SU-DHL-6 (cell line): ENCODE results near the gene TRPV4.

Source experiments
- H2AFZ ChIP-seq: fragments of 200-600 bp; sonication (generic); 2 replicates; pipeline ENCODE4 v1.6.1; 2014; ENCODE audit warnings: low read depth, mild to moderate bottlenecking, moderate library complexity, mixed read lengths, antibody characterized with exemption, low read length; ENCODE audit not compliant: severe bottlenecking
- H3F3A ChIP-seq: fragments of 200-600 bp; shearing (Covaris generic); 2 replicates; pipeline ENCODE4 v1.6.0; 2016; ENCODE audit warnings: antibody characterized with exemption, mild to moderate bottlenecking; ENCODE audit not compliant: insufficient read depth
- H3K27ac ChIP-seq: fragments of 200-600 bp; sonication (generic); 2 replicates; pipeline ENCODE4 v1.5.1; 2016; ENCODE audit warnings: low read depth, mild to moderate bottlenecking, low read length, moderate library complexity, mixed read lengths
- H3K27me3 ChIP-seq: fragments of 200-600 bp; sonication (generic), shearing (Covaris generic); 2 replicates; pipeline ENCODE4 v1.6.0; 2014; ENCODE audit warnings: mild to moderate bottlenecking, low read length
- H3K36me3 ChIP-seq: fragments of 200-600 bp; sonication (generic); 2 replicates; pipeline ENCODE4 v1.6.1; 2014; ENCODE audit warnings: mild to moderate bottlenecking, low read length, mixed read lengths
- H3K4me2 ChIP-seq: fragments of 300-600, 200-600 bp; shearing (Covaris generic), sonication (generic); 2 replicates; pipeline ENCODE4 v1.6.0; 2014; ENCODE audit warnings: low read length, low read depth, mild to moderate bottlenecking; ENCODE audit not compliant: poor library complexity, severe bottlenecking
- H3K4me3 ChIP-seq: fragments of 200-600 bp; sonication (generic); 2 replicates; pipeline ENCODE4 v1.5.1; 2014; ENCODE audit warnings: antibody characterized with exemption, low read length, mild to moderate bottlenecking, mixed read lengths; ENCODE audit not compliant: insufficient read depth, poor library complexity, severe bottlenecking
- H3K79me2 ChIP-seq: fragments of 200-600 bp; sonication (generic); 2 replicates; pipeline ENCODE4 v1.6.1; 2014; ENCODE audit warnings: mild to moderate bottlenecking, low read length, moderate library complexity; ENCODE audit not compliant: insufficient read depth
- H3K9ac ChIP-seq: fragments of 200-600 bp; sonication (generic); 2 replicates; pipeline ENCODE4 v1.7.0; 2014; ENCODE audit warnings: mild to moderate bottlenecking, low read length
- H3K9me2 ChIP-seq: fragments of 200-600 bp; sonication (generic); replicated peaks from 2 replicates; pipeline ENCODE4 v1.6.1; 2014; ENCODE audit warnings: low read length; ENCODE audit not compliant: insufficient read depth
- H3K9me3 ChIP-seq: fragments of 200-600 bp; sonication (generic); 2 replicates; pipeline ENCODE4 v1.6.1; 2014; ENCODE audit warnings: low read length, mixed read lengths; ENCODE audit not compliant: insufficient read depth
- H4K20me1 ChIP-seq: fragments of 200-600 bp; sonication (generic); 2 replicates; pipeline ENCODE4 v1.6.1; 2014; ENCODE audit warnings: low read depth, mild to moderate bottlenecking, antibody characterized with exemption, low read length, moderate library complexity, mixed read lengths
- CTCF ChIP-seq: fragments of 200-600 bp; sonication (generic); IDR thresholded peaks from one replicate; pipeline ENCODE4 v1.5.1; 2017; ENCODE audit warnings: antibody characterized with exemption, mild to moderate bottlenecking, low read length, moderate library complexity; ENCODE audit not compliant: insufficient read depth, poor library complexity, severe bottlenecking
- EZH2phosphoT487 ChIP-seq: fragments of 200-600 bp; sonication (generic), shearing (Covaris generic); conservative IDR thresholded peaks from 2 replicates; pipeline ENCODE4 v1.6.1; 2018; ENCODE audit warnings: mild to moderate bottlenecking, antibody characterized with exemption, low read length, moderate library complexity, mixed read lengths

Gene TRPV4

GRCh38 chr12:109783965-109784244, 49.3 kb downstream of the TRPV4 start:
- H3K36me3 ChIP-seq = no peaks in the 10 kb centered on the region
- no peaks in the 10 kb centered on the region for H4K20me1 ChIP-seq
- no peaks in the 10 kb centered on the region for H3F3A ChIP-seq
- TF ChIP-seq EZH2phosphoT487 (no peak), CTCF (no peak)
- no peak overlapping the region for H3K4me3 ChIP-seq
- H3K79me2 ChIP-seq = no peaks in the 10 kb centered on the region
- H3K9ac ChIP-seq = no peak overlapping the region
- no peak overlapping the region for H3K27ac ChIP-seq
- H3K9me3 ChIP-seq = 0 out of 2 replicates have a peak, but pooled peaks cover 5% of the 10 kb centered on the region
- no peak overlapping the region for H3K4me2 ChIP-seq
- H3K27me3 ChIP-seq = 0 out of 2 replicates have a peak, but pooled peaks cover 4% of the 10 kb centered on the region
- H2AFZ ChIP-seq = no peak overlapping the region
- H3K9me2 ChIP-seq = no peaks in the 10 kb centered on the region

GRCh38 chr12:109783135-109783964, 49.8 kb downstream of the TRPV4 start:
- Histone ChIP-seq H3K27me3 (0 out of 2 replicates have a peak, but pooled peaks cover 4% of the 10 kb centered on the region), H3K4me2 (no peak overlapping the region), H3K4me3 (no peak overlapping the region), H3K9me2 (no peaks in the 10 kb centered on the region), H3K27ac (no peak overlapping the region), H3F3A (no peaks in the 10 kb centered on the region), H4K20me1 (no peaks in the 10 kb centered on the region), H3K36me3 (no peaks in the 10 kb centered on the region), H3K9ac (no peak overlapping the region), H3K79me2 (no peaks in the 10 kb centered on the region), H3K9me3 (0 out of 2 replicates have a peak, but pooled peaks cover 5% of the 10 kb centered on the region), H2AFZ (no peak overlapping the region)
- no peak for TF ChIP-seq CTCF
- TF ChIP-seq EZH2phosphoT487 = no peak

- Histone ChIP-seq H3K36me3 (no peaks in the 10 kb centered on the region), H3K9me3 (0 out of 2 replicates have a peak, but pooled peaks cover 5% of the 10 kb centered on the region), H3K9me2 (no peaks in the 10 kb centered on the region), H3K4me2 (no peak overlapping the region), H2AFZ (no peak overlapping the region), H3K79me2 (no peaks in the 10 kb centered on the region), H3K9ac (no peak overlapping the region), H3F3A (no peaks in the 10 kb centered on the region), H4K20me1 (no peaks in the 10 kb centered on the region), H3K27me3 (0 out of 2 replicates have a peak, but pooled peaks cover 4% of the 10 kb centered on the region), H3K4me3 (no peak overlapping the region), H3K27ac (no peak overlapping the region)
- TF ChIP-seq EZH2phosphoT487 (no peak), CTCF (no peak)
These were observed 50.9 kb downstream of the TRPV4 start for GRCh38 chr12:109782326-109782703.
